Hepatocyte (in vitro differentiated cells): ENCODE results near the gene CYP27C1.

Experiments used
- CTCF ChIP-seq: fragments of 200-600 bp; sonication (generic); IDR thresholded peaks from 2 replicates; pipeline ENCODE4 v1.5.1; 2016; ENCODE audit warnings: antibody characterized with exemption, mild to moderate bottlenecking; ENCODE audit not compliant: poor library complexity
- EZH2 ChIP-seq: fragments of 200-600 bp; sonication (generic); IDR thresholded peaks from 2 replicates; pipeline ENCODE4 v1.6.1; 2016; ENCODE audit warnings: antibody characterized with exemption, mild to moderate bottlenecking, borderline replicate concordance
- EZH2phosphoT487 ChIP-seq: fragments of 200-600 bp; sonication (generic); IDR thresholded peaks from one replicate; pipeline ENCODE4 v1.6.1; 2018; ENCODE audit warnings: antibody characterized with exemption, mild to moderate bottlenecking, low read depth, moderate library complexity; ENCODE audit not compliant: unreplicated experiment, severe bottlenecking

- TF ChIP-seq EZH2 (no peak), EZH2phosphoT487 (no peak), CTCF (no peak)
Measured at GRCh38 chr2:127196549-127196948, 23.6 kb downstream of the CYP27C1 start.
